Naive thymus-derived CD4-positive, alpha-beta T cell (primary cell): ENCODE results near the gene TMEM47. TPM values are rescaled to one million over a fixed set of nuclear protein-coding genes. Genes with fewer than 3 reads are reported as not detected.

Source experiments
- ATAC-seq: fragments of 150-1000 bp; cut with Tn5 transposase; 2 replicates; pipeline ENCODE4 v1.10.0; 2021; ENCODE audit warnings: mild to moderate bottlenecking, moderate library complexity
- CTCF ChIA-PET: fragments of 350-600 bp; sonication (Branson Sonifier 250); formaldehyde crosslinking; loops from one replicate; lab custom pipeline; 2021; ENCODE audit warnings: antibody characterized with exemption; lab: Charles Lee
- POLR2A ChIA-PET: fragments of 350-600 bp; sonication (Branson Sonifier 250); formaldehyde crosslinking; loops from one replicate; lab custom pipeline; 2021; ENCODE audit warnings: antibody characterized with exemption, inconsistent platforms; lab: Charles Lee
- DNase-seq, 9 donors: peaks; one replicate each; pipeline versions ENCODE4 v3.0.0 to v3.0.0-alpha.2; 2020 to 2022; ENCODE audit warnings: mixed read lengths in 1 of 9
- H3K27ac ChIP-seq: one replicate; pipeline ENCODE4 v1.7.0; 2013; ENCODE audit warnings: mild to moderate bottlenecking, low read depth, low read length, moderate library complexity
- H3K27me3 ChIP-seq, 2 donors: one replicate each; pipeline ENCODE4 v1.7.0; 2013; ENCODE audit warnings: low read length in 2 of 2, mild to moderate bottlenecking in 2 of 2, moderate library complexity in 2 of 2; ENCODE audit not compliant: control insufficient read depth in 2 of 2, insufficient read depth in 2 of 2
- H3K36me3 ChIP-seq, 3 experiments: 1 replicate in 2 of 3; 2 replicates in 1 of 3; pipeline ENCODE4 v1.7.0; 2013; ENCODE audit warnings: low read length in 3 of 3, mild to moderate bottlenecking in 3 of 3, moderate library complexity in 1 of 3; ENCODE audit not compliant: insufficient read depth in 3 of 3, control insufficient read depth in 2 of 3
- H3K4me1 ChIP-seq, 2 donors: one replicate each; pipeline ENCODE4 v1.7.0; 2013; ENCODE audit warnings: low read length in 2 of 2, mild to moderate bottlenecking in 2 of 2, moderate library complexity in 1 of 2; ENCODE audit not compliant: control insufficient read depth in 2 of 2, insufficient read depth in 2 of 2
- H3K4me3 ChIP-seq: 2 replicates; pipeline ENCODE4 v1.7.0; 2013; ENCODE audit warnings: mild to moderate bottlenecking, low read length
- H3K9me3 ChIP-seq, 3 experiments: 1 replicate in 2 of 3; 2 replicates in 1 of 3; pipeline ENCODE4 v1.7.0; 2013; ENCODE audit warnings: low read length in 3 of 3; ENCODE audit not compliant: control insufficient read depth in 2 of 3
- H3K27ac Mint-ChIP-seq, 9 donors: one replicate each; pipeline ENCODE4 v1.8.0; 2020 to 2022; ENCODE audit warnings: mixed read lengths in 9 of 9, mild to moderate bottlenecking in 8 of 9, moderate library complexity in 5 of 9, inconsistent platforms in 2 of 9
- H3K27me3 Mint-ChIP-seq, 5 donors: one replicate each; pipeline ENCODE4 v1.8.0; 2021 to 2022; ENCODE audit warnings: mixed read lengths in 5 of 5, mild to moderate bottlenecking in 1 of 5
- H3K36me3 Mint-ChIP-seq, 5 donors: one replicate each; pipeline ENCODE4 v1.8.0; 2020 to 2022; ENCODE audit warnings: mixed read lengths in 5 of 5, mild to moderate bottlenecking in 3 of 5, inconsistent platforms in 1 of 5
- H3K4me1 Mint-ChIP-seq, 7 donors: one replicate each; pipeline ENCODE4 v1.8.0; 2020 to 2022; ENCODE audit warnings: mixed read lengths in 7 of 7, mild to moderate bottlenecking in 3 of 7, inconsistent platforms in 1 of 7
- H3K4me3 Mint-ChIP-seq, 10 donors: one replicate each; pipeline ENCODE4 v1.8.0; 2020 to 2022; ENCODE audit warnings: mild to moderate bottlenecking in 10 of 10, mixed read lengths in 10 of 10, moderate library complexity in 6 of 10, inconsistent platforms in 2 of 10
- H3K9me3 Mint-ChIP-seq, 11 donors: one replicate each; pipeline ENCODE4 v1.8.0; 2020 to 2022; ENCODE audit warnings: mixed read lengths in 11 of 11, mild to moderate bottlenecking in 4 of 11, inconsistent platforms in 1 of 11, moderate library complexity in 1 of 11
- intact Hi-C, 2 donors: fragments of 100-400 bp; cut with micrococcal nuclease; formaldehyde crosslinking; loops; one replicate each; pipeline ENCODE4 v1.15.1; 2023
- polyA plus RNA-seq, 2 donors: library from polyadenylated mRNA; unstranded; fragments of 300-500 nt; fragmentation: Illumina TruSeq; gene quantifications; one replicate each; pipeline ENCODE4 v1.2.3, GENCODE V29; 2021
- total RNA-seq, 6 experiments: library from RNA in 5 of 6; stranded (reverse) in 5 of 6; gene quantifications; 1 replicate in 5 of 6; 2 replicates in 1 of 6; pipeline ENCODE4 v1.2.3 and lab custom pipeline; 2021 to 2026

Gene TMEM47
- total and polyA plus RNA-seq, 7 experiments from 2014 or later = not detected

- peaks cover 0 to 4% (median 0%) of the 10 kb centered on the region in 5 donors for H3K36me3 Mint-ChIP-seq
- intact Hi-C loops = no loop called here
- H3K27me3 ChIP-seq = no peaks in the 10 kb centered on the region
- peaks cover 20 to 39% (median 25%) of the 10 kb centered on the region in 5 donors for H3K27me3 Mint-ChIP-seq
- H3K36me3 ChIP-seq = no peaks in the 10 kb centered on the region
- H3K27ac ChIP-seq = no peak overlapping the region
- peak overlapping the region in 5 of 10 donors; percentile 7 to 79 (median 47) for H3K4me3 Mint-ChIP-seq
- ChIA-PET POLR2A (no interaction called here), CTCF (no interaction called here)
- no peak overlapping the region for H3K4me3 ChIP-seq
- H3K9me3 ChIP-seq = no peaks in the 10 kb centered on the region
- H3K9me3 Mint-ChIP-seq = peaks cover 0 to 8% (median 2%) of the 10 kb centered on the region in 11 donors
- peaks cover 0 to 10% (median 7%) of the 10 kb centered on the region in 7 donors for H3K4me1 Mint-ChIP-seq
- no peak overlapping the region for H3K27ac Mint-ChIP-seq
- H3K4me1 ChIP-seq = no peaks in the 10 kb centered on the region
- DNase-seq (no peak), ATAC-seq (no peak)
Observed at GRCh38 chrX:34655501-34656455, 1.3 kb downstream of the TMEM47 start.

- H3K4me1 ChIP-seq = no peaks in the 10 kb centered on the region
- H3K36me3 Mint-ChIP-seq = peaks cover 0 to 4% (median 0%) of the 10 kb centered on the region in 5 donors
- peaks cover 19 to 36% (median 24%) of the 10 kb centered on the region in 5 donors for H3K27me3 Mint-ChIP-seq
- peaks cover 0 to 6% (median 2%) of the 10 kb centered on the region in 11 donors for H3K9me3 Mint-ChIP-seq
- intact Hi-C loops = no loop called here
- CTCF ChIA-PET = no interaction called here
- ATAC-seq = no peak
- no peaks in the 10 kb centered on the region for H3K9me3 ChIP-seq
- H3K27me3 ChIP-seq = no peaks in the 10 kb centered on the region
- no peak overlapping the region for H3K4me3 ChIP-seq
- H3K36me3 ChIP-seq = no peaks in the 10 kb centered on the region
- POLR2A ChIA-PET = no interaction called here
- DNase-seq = no peak
- no peak overlapping the region for H3K4me3 Mint-ChIP-seq
- no peak overlapping the region for H3K27ac Mint-ChIP-seq
- peaks cover 0 to 10% (median 7%) of the 10 kb centered on the region in 7 donors for H3K4me1 Mint-ChIP-seq
- no peak overlapping the region for H3K27ac ChIP-seq
Observed at GRCh38 chrX:34654696-34655490, 2.2 kb downstream of the TMEM47 start.

GRCh38 chrX:34653811-34654210 lies 3.3 kb downstream of the TMEM47 start:
- Histone ChIP-seq H3K27ac (no peak overlapping the region), H3K4me1 (no peaks in the 10 kb centered on the region), H3K9me3 (no peaks in the 10 kb centered on the region), H3K27me3 (no peaks in the 10 kb centered on the region), H3K4me3 (no peak overlapping the region), H3K36me3 (no peaks in the 10 kb centered on the region)
- POLR2A ChIA-PET = no interaction called here
- no peak overlapping the region for H3K4me3 Mint-ChIP-seq
- no peak for ATAC-seq
- intact Hi-C loops = no loop called here
- H3K27me3 Mint-ChIP-seq = peaks cover 15 to 26% (median 22%) of the 10 kb centered on the region in 5 donors
- H3K27ac Mint-ChIP-seq = no peak overlapping the region
- DNase-seq = no peak
- H3K36me3 Mint-ChIP-seq = peaks cover 0 to 4% (median 0%) of the 10 kb centered on the region in 5 donors
- H3K9me3 Mint-ChIP-seq = peaks cover 0 to 7% (median 3%) of the 10 kb centered on the region in 11 donors
- H3K4me1 Mint-ChIP-seq = peaks cover 0 to 10% (median 7%) of the 10 kb centered on the region in 7 donors
- CTCF ChIA-PET = no interaction called here

DNA sequence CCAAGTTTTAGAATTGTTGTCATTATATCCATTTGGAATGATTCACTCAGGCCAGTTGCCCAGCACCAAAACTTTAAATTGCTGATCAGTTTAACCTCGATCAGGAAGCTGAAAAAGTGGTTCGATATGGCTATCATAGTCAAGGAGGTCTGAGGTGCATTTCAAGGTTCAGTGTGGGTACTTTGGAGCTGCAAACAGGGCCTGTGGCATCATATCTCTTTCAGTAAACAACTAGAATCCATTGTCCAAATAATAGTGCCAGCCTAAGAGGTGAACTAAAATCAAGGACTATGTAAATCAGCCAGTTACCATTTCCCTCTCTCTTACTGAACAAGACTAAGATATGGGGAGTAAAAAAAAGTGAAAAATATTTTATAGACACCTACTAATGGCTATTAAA lies 14.2 kb downstream of the TMEM47 start:
- DNase-seq (no peak), ATAC-seq (no peak)
- Histone ChIP-seq H3K4me3 (no peak overlapping the region), H3K27ac (no peak overlapping the region), H3K27me3 (no peaks in the 10 kb centered on the region), H3K9me3 (no peaks in the 10 kb centered on the region), H3K4me1 (no peaks in the 10 kb centered on the region), H3K36me3 (no peaks in the 10 kb centered on the region)
- Mint-ChIP-seq H3K27me3 (no peaks in the 10 kb centered on the region), H3K9me3 (peaks cover 0 to 2% (median 0%) of the 10 kb centered on the region in 11 donors), H3K4me1 (no peaks in the 10 kb centered on the region), H3K36me3 (no peaks in the 10 kb centered on the region), H3K27ac (no peak overlapping the region), H3K4me3 (no peak overlapping the region)
- intact Hi-C loops = no loop called here
- ChIA-PET CTCF (no interaction called here), POLR2A (no interaction called here)

- Mint-ChIP-seq H3K27ac (no peak overlapping the region), H3K4me1 (no peaks in the 10 kb centered on the region), H3K36me3 (no peaks in the 10 kb centered on the region), H3K4me3 (no peak overlapping the region), H3K9me3 (no peaks in the 10 kb centered on the region), H3K27me3 (no peaks in the 10 kb centered on the region)
- Histone ChIP-seq H3K9me3 (no peaks in the 10 kb centered on the region), H3K27ac (no peak overlapping the region), H3K36me3 (no peaks in the 10 kb centered on the region), H3K27me3 (no peaks in the 10 kb centered on the region), H3K4me3 (no peak overlapping the region), H3K4me1 (no peaks in the 10 kb centered on the region)
- POLR2A ChIA-PET = no interaction called here
- intact Hi-C loops = no loop called here
- CTCF ChIA-PET = no interaction called here
- DNase-seq (no peak), ATAC-seq (no peak)
Observed at GRCh38 chrX:34638116-34638515, 19.0 kb downstream of the TMEM47 start.

GRCh38 chrX:34634349-34634748 lies 22.7 kb downstream of the TMEM47 start:
- ATAC-seq (no peak), DNase-seq (no peak)
- Mint-ChIP-seq H3K27ac (no peak overlapping the region), H3K4me3 (no peak overlapping the region), H3K36me3 (no peaks in the 10 kb centered on the region), H3K9me3 (no peaks in the 10 kb centered on the region), H3K4me1 (no peaks in the 10 kb centered on the region), H3K27me3 (no peaks in the 10 kb centered on the region)
- H3K9me3 ChIP-seq = no peaks in the 10 kb centered on the region
- ChIA-PET CTCF (no interaction called here), POLR2A (no interaction called here)
- intact Hi-C loops = no loop called here
- H3K4me3 ChIP-seq = no peak overlapping the region
- no peak overlapping the region for H3K27ac ChIP-seq
- H3K27me3 ChIP-seq = no peaks in the 10 kb centered on the region
- no peaks in the 10 kb centered on the region for H3K36me3 ChIP-seq
- no peaks in the 10 kb centered on the region for H3K4me1 ChIP-seq
